Measurements from ENCODE around the gene CYP2S1. TPM values are rescaled to one million over a fixed set of nuclear protein-coding genes. Genes with fewer than 3 reads are reported as not detected.

The CYP2S1 gene
- total RNA-seq, 4 donors from 2014 or later: 0.42 to 1.4 (median 0.63) TPM

DNA sequence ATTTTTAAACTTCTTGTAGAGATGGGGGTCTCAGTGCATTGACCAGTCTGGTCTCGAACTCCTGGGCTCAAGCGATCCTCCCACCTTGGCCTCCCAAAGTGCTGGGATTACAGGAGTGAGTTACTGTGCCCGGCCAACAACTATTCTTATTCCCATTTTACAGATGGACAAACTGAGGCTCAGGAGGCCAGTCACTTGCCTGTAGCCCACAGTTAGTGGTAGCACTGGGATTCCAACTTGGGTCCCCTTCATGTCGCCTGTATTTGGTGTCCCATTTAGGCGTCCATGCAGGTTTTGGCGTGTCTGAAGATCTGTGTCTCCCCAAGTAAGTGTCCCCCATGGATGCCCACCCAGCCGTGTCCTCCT, 25.2 kb downstream of the CYP2S1 start:
- Histone ChIP-seq H3K9me3 (no peaks in the 10 kb centered on the region), H3K27ac (peak overlapping the region; percentile 87 to 99 (median 94)), H3K4me3 (peak overlapping the region in 2 of 4 donors; percentile 66 to 89), H3K27me3 (no peaks in the 10 kb centered on the region), H3K36me3 (peaks cover 0 to 9% (median 0%) of the 10 kb centered on the region in 3 donors), H3K4me1 (peaks cover 0 to 51% (median 19%) of the 10 kb centered on the region in 4 donors)
- 68 to 73% methylated on average over 7 of the region's 7 CpGs for WGBS, 2 donors
- no peak for DNase-seq (ENCODE audit: low spot score in 2 of 2)
- TF ChIP-seq POLR2A (IDR thresholded peaks at IDR 0.05): no peak
- no peak for TF ChIP-seq EP300 (IDR thresholded peaks at IDR 0.05)
- TF ChIP-seq, protein P1, sequence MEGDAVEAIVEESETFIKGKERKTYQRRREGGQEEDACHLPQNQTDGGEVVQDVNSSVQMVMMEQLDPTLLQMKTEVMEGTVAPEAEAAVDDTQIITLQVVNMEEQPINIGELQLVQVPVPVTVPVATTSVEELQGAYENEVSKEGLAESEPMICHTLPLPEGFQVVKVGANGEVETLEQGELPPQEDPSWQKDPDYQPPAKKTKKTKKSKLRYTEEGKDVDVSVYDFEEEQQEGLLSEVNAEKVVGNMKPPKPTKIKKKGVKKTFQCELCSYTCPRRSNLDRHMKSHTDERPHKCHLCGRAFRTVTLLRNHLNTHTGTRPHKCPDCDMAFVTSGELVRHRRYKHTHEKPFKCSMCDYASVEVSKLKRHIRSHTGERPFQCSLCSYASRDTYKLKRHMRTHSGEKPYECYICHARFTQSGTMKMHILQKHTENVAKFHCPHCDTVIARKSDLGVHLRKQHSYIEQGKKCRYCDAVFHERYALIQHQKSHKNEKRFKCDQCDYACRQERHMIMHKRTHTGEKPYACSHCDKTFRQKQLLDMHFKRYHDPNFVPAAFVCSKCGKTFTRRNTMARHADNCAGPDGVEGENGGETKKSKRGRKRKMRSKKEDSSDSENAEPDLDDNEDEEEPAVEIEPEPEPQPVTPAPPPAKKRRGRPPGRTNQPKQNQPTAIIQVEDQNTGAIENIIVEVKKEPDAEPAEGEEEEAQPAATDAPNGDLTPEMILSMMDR (IDR thresholded peaks at IDR 0.05): no peak

DNA sequence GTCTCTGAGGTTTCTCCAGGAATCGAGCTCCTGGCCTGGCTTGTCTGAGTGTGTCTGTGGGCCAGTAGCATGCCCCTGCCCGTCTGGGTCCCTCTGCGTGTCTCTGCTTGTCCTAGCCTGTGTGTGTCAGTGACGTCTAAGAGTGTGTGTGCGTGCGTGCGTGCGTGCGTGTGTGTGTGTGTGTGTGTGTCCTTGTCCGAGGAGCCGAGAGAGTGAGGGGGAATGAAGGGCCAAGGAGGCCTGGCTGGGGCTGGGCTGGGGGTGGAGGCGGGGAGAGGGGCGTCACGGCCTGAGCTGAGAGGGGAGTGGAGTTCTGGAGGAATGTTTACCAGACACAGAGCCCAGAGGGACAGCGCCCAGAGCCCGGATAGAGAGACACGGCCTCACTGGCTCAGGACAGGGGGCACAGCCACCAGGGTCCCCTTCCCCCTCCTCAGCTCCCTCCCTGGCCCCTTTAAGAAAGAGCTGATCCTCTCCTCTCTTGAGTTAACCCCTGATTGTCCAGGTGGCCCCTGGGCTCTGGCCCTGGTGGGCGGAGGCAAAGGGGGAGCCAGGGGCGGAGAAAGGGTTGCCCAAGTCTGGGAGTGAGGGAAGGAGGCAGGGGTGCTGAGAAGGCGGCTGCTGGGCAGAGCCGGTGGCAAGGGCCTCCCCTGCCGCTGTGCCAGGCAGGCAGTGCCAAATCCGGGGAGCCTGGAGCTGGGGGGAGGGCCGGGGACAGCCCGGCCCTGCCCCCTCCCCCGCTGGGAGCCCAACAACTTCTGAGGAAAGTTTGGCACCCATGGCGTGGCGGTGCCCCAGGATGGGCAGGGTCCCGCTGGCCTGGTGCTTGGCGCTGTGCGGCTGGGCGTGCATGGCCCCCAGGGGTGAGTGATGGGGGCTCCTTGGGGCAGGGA, 25.8 kb downstream of the CYP2S1 start, which contains the start of gene AXL:
Gene AXL (plus strand): TSS at position 609 of the 893 bp plus-strand sequence. CDS start 170 bp downstream, at position 779.
- peak within 1 kb of the TSS; percentile 87 to 99 (median 94) for H3K27ac ChIP-seq
- no peaks in the 10 kb centered on the region for H3K27me3 ChIP-seq
- no peaks in the 10 kb centered on the region for H3K9me3 ChIP-seq
- 4 to 6% methylated on average over 27 to 32 of the region's 32 CpGs for WGBS, 2 donors
- peak; percentile 82 to 84 for DNase-seq (ENCODE audit: low spot score in 2 of 2)
- H3K4me3 ChIP-seq: peak within 1 kb of the TSS; percentile 62 to 96 (median 78)
- H3K4me1 ChIP-seq: peaks cover 0 to 58% (median 25%) of the 10 kb centered on the region in 4 donors
- peaks cover 0 to 9% (median 0%) of the 10 kb centered on the region in 3 donors for H3K36me3 ChIP-seq
- TF ChIP-seq EP300 (IDR thresholded peaks at IDR 0.05): peak; percentile 41 to 89
- TF ChIP-seq, protein P1 (IDR thresholded peaks at IDR 0.05): peak in 2 of 5 experiments; percentile 1 to 31
- peak; percentile 29 to 70 for TF ChIP-seq POLR2A (IDR thresholded peaks at IDR 0.05)

DNA sequence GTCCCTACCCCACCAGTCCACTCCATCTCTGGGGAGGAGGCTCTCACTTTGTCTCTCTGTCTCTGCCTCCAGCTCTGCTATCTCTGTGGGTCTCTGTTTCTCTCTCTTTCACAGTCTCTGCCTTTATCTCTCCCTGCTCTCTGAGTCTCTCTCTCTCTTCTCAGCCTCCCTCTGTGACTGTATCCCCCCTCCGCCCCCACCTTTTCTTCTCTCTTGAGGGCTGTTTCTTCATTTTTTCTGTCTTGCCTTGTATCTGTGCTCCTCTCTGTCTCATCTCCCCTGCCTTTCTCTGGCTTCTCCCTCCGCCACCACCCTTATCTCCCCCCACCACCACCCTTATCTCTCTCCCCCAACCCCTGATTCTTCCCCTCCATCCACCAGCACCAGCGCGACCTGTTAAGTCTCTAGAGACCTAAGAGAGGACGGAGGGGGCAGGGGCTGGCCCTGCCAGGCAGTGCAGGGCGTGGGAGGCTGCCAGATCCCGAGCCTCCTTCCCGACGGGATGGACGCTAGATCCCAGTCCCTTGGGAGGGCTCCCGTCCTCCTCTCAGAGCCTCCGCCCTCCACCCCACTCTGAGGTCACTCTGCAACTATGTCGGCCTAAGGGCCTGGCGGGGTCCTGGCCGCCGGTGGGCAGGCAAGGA, 27.0 kb downstream of the CYP2S1 start:
- Histone ChIP-seq H3K27me3 (no peaks in the 10 kb centered on the region), H3K4me3 (peak overlapping the region; percentile 62 to 96 (median 78)), H3K36me3 (peaks cover 0 to 9% (median 0%) of the 10 kb centered on the region in 3 donors), H3K27ac (peak overlapping the region; percentile 87 to 99 (median 94)), H3K4me1 (peaks cover 0 to 70% (median 26%) of the 10 kb centered on the region in 4 donors), H3K9me3 (no peaks in the 10 kb centered on the region)
- TF ChIP-seq EP300 (IDR thresholded peaks at IDR 0.05): peak in 1 of 2 donors; percentile 56
- TF ChIP-seq, protein P1 (IDR thresholded peaks at IDR 0.05): no peak
- no peak for TF ChIP-seq POLR2A (IDR thresholded peaks at IDR 0.05)
- DNase-seq (ENCODE audit: low spot score in 2 of 2): peak in 1 of 2 donors; percentile 33
- WGBS, 2 donors: 12 to 15% methylated on average over 16 of the region's 16 CpGs

DNA sequence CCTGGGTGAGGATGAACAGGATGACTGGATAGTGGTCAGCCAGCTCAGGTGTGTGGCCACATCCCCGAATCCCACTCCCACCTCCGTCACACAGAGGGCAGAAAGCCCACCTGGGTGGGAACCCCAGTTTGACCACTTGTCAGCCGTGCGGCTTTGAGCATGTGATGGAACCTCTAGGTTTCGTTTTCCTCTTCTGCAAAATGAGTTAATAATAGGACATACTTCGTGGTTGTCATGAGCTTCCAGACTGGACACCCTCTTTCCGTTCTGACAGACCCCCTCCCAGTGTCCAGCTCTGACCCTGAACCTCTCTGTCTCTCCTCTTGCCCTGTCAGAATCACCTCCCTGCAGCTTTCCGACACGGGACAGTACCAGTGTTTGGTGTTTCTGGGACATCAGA, 27.8 kb downstream of the CYP2S1 start:
- H3K9me3 ChIP-seq: no peaks in the 10 kb centered on the region
- TF ChIP-seq, protein P1 (IDR thresholded peaks at IDR 0.05): no peak
- TF ChIP-seq POLR2A (IDR thresholded peaks at IDR 0.05) (no peak), EP300 (IDR thresholded peaks at IDR 0.05) (no peak)
- H3K27me3 ChIP-seq: no peaks in the 10 kb centered on the region
- DNase-seq (ENCODE audit: low spot score in 2 of 2): no peak
- H3K4me3 ChIP-seq: peak overlapping the region; percentile 62 to 96 (median 78)
- H3K36me3 ChIP-seq: peaks cover 0 to 9% (median 0%) of the 10 kb centered on the region in 3 donors
- WGBS, 2 donors: 43 to 47% methylated on average over 9 of the region's 9 CpGs
- H3K4me1 ChIP-seq: peaks cover 0 to 77% (median 30%) of the 10 kb centered on the region in 4 donors
- peak overlapping the region; percentile 87 to 99 (median 94) for H3K27ac ChIP-seq
